NCI-H2107 treated with DMSO at 0.1 percent for 48 hours (cell line): ENCODE data around the gene UBTD2.
"Not testable (repeated sequence)": the region's sequence is repeated elsewhere in the genome, so short reads cannot be mapped to it uniquely, and the experiment has no call there.

Source experiments
- DNase-seq: peaks from one replicate; lab custom pipeline; 2025; ENCODE audit not compliant: unreplicated experiment; lab: John Stamatoyannopoulos, UW

UBTD2 gene

GRCh38 chr5:172283020-172283861 lies at the start of gene UBTD2:
UBTD2 (minus strand) TSS chr5:172283764; CDS start chr5:172283665, 99 bp downstream.
- peak; percentile 26 for DNase-seq

- DNase-seq = not testable (repeated sequence)
These were observed 43.3 kb upstream of the UBTD2 start for GRCh38 chr5:172326901-172327300.

GRCh38 chr5:172325452-172325851 lies 41.9 kb upstream of the UBTD2 start:
- DNase-seq = no peak

- peak; percentile 4 for DNase-seq
These were observed 38.7 kb upstream of the UBTD2 start for GRCh38 chr5:172322028-172322965.

GRCh38 chr5:172321593-172321992 lies 38.0 kb upstream of the UBTD2 start:
- DNase-seq = no peak

GRCh38 chr5:172319708-172320441 lies 36.3 kb upstream of the UBTD2 start:
- DNase-seq = no peak

GRCh38 chr5:172315587-172316493 lies 32.3 kb upstream of the UBTD2 start:
- no peak for DNase-seq

- DNase-seq = no peak
These were observed 30.4 kb upstream of the UBTD2 start for GRCh38 chr5:172313915-172314314.

- DNase-seq = no peak
These were observed 28.7 kb upstream of the UBTD2 start for GRCh38 chr5:172312286-172312685.

GRCh38 chr5:172311605-172312004 lies 28.0 kb upstream of the UBTD2 start:
- no peak for DNase-seq

GRCh38 chr5:172311026-172311425 lies 27.5 kb upstream of the UBTD2 start:
- DNase-seq = no peak

GRCh38 chr5:172305380-172305779 lies 21.8 kb upstream of the UBTD2 start:
- no peak for DNase-seq

- DNase-seq = no peak
These were observed 20.2 kb upstream of the UBTD2 start for GRCh38 chr5:172303572-172304335.

- DNase-seq = no peak
These were observed 19.6 kb upstream of the UBTD2 start for GRCh38 chr5:172303162-172303561.

GRCh38 chr5:172302047-172302710 lies 18.6 kb upstream of the UBTD2 start:
- DNase-seq = no peak

- DNase-seq = no peak
These were observed 16.4 kb upstream of the UBTD2 start for GRCh38 chr5:172299916-172300439.

GRCh38 chr5:172294831-172295230 lies 11.3 kb upstream of the UBTD2 start:
- no peak for DNase-seq

GRCh38 chr5:172293745-172294342 lies 10.3 kb upstream of the UBTD2 start:
- DNase-seq = no peak
